ENCODE results near the gene CNEP1R1. TPM values are rescaled to one million over a fixed set of nuclear protein-coding genes. Genes with fewer than 3 reads are reported as not detected.

The CNEP1R1 gene
- total RNA-seq, 1 experiment from 2014 or later: 14.6 TPM

GRCh38 chr16:50037662-50038220, 12.7 kb downstream of the CNEP1R1 start:
- no peak overlapping the region for H3K4me3 ChIP-seq (replicated peaks in 1 of 2; ENCODE audit: low read depth in 1 of 2, low read length in 2 of 2)
- H3K79me2 ChIP-seq (ENCODE audit: insufficient read depth, low read length): no peaks in the 10 kb centered on the region
- DNase-seq (ENCODE audit: low read depth, low spot score): no peak
- intact Hi-C loops (cut with micrococcal nuclease): no loop called here
- no peak overlapping the region for H3K4me2 ChIP-seq (ENCODE audit: low read length)
- ChIA-PET CTCF (interaction anchor here (0.7 to 0.8 kb wide), 2 partner anchors 13 to 173 kb away, joined by 3 to 6 read pairs; partner anchors contain the start of gene CNEP1R1), POLR2A (no interaction called here), RAD21 (ENCODE audit: low non-redundant PET in 1 of 2, low total read pairs in 2 of 2, uncharacterized antibody in 2 of 2, unreplicated experiment in 2 of 2) (no interaction called here)
- no peak for ATAC-seq
- H3K36me3 ChIP-seq (ENCODE audit: control insufficient read depth in 1 of 2, insufficient read depth in 2 of 2, low read length in 2 of 2): peaks cover 0 to 11% of the 10 kb centered on the region in 2 experiments; a peak in 2 of 4 replicates
- BruUV-seq (replicated peaks): no TSS peak
- no peaks in the 10 kb centered on the region for H3K4me1 ChIP-seq (ENCODE audit: control insufficient read depth in 1 of 2, insufficient read depth in 2 of 2, low read length in 2 of 2)
- no peaks in the 10 kb centered on the region for H3K9me2 ChIP-seq (ENCODE audit: insufficient read depth)
- H2AFZ ChIP-seq (ENCODE audit: low read depth, low read length, poor library complexity, severe bottlenecking): no peak overlapping the region
- no peaks in the 10 kb centered on the region for H3K27me3 ChIP-seq (ENCODE audit: insufficient read depth, low read length)
- no peak overlapping the region for H3K9ac ChIP-seq (ENCODE audit: low read length)
- H4K20me1 ChIP-seq (ENCODE audit: insufficient read depth): no peaks in the 10 kb centered on the region
- H3K9me3 ChIP-seq (ENCODE audit: control insufficient read depth in 1 of 2, insufficient read depth in 1 of 2, low read depth in 1 of 2, low read length in 2 of 2): no peaks in the 10 kb centered on the region
- TF ChIP-seq ZFX (IDR thresholded peaks at IDR 0.05) (no peak), CBX3 (IDR thresholded peaks at IDR 0.05; ENCODE audit: low read depth) (no peak), SP1 (IDR thresholded peaks at IDR 0.05; ENCODE audit: low read depth) (no peak)
- no peak overlapping the region for H3K27ac ChIP-seq (ENCODE audit: low read depth, low read length)

- ATAC-seq (no peak), DNase-seq (ENCODE audit: low read depth, low spot score) (no peak)
- no peak overlapping the region for H3K27ac ChIP-seq (ENCODE audit: low read depth, low read length)
- no peaks in the 10 kb centered on the region for H3K9me3 ChIP-seq (ENCODE audit: control insufficient read depth in 1 of 2, insufficient read depth in 1 of 2, low read depth in 1 of 2, low read length in 2 of 2)
- ChIA-PET POLR2A (no interaction called here), CTCF (no interaction called here), RAD21 (ENCODE audit: low non-redundant PET in 1 of 2, low total read pairs in 2 of 2, uncharacterized antibody in 2 of 2, unreplicated experiment in 2 of 2) (no interaction called here)
- no TSS peak for BruUV-seq (replicated peaks)
- TF ChIP-seq ELF1 (IDR thresholded peaks at IDR 0.05; ENCODE audit: borderline replicate concordance, low read depth) (no peak), POLR2A (IDR thresholded peaks at IDR 0.05; ENCODE audit: borderline replicate concordance, extremely low read depth, insufficient read depth, insufficient read length) (no peak), SRF (IDR thresholded peaks at IDR 0.05; ENCODE audit: low read depth) (no peak), REST (IDR thresholded peaks at IDR 0.05; ENCODE audit: low read depth) (no peak), ZNF274 (IDR thresholded peaks at IDR 0.05; ENCODE audit: low read depth, low read length) (no peak), FOSL1 (IDR thresholded peaks at IDR 0.05; ENCODE audit: low read depth) (no peak), CBX3 (IDR thresholded peaks at IDR 0.05; ENCODE audit: low read depth) (no peak)
- H4K20me1 ChIP-seq (ENCODE audit: insufficient read depth): no peaks in the 10 kb centered on the region
- peaks cover 0 to 7% of the 10 kb centered on the region in 2 experiments; a peak in 2 of 4 replicates for H3K36me3 ChIP-seq (ENCODE audit: control insufficient read depth in 1 of 2, insufficient read depth in 2 of 2, low read length in 2 of 2)
- intact Hi-C loops (cut with micrococcal nuclease): no loop called here
- no peaks in the 10 kb centered on the region for H3K27me3 ChIP-seq (ENCODE audit: insufficient read depth, low read length)
- no peaks in the 10 kb centered on the region for H3K9me2 ChIP-seq (ENCODE audit: insufficient read depth)
- no peak overlapping the region for H2AFZ ChIP-seq (ENCODE audit: low read depth, low read length, poor library complexity, severe bottlenecking)
- H3K4me2 ChIP-seq (ENCODE audit: low read length): no peak overlapping the region
- H3K9ac ChIP-seq (ENCODE audit: low read length): no peak overlapping the region
- no peak overlapping the region for H3K4me3 ChIP-seq (replicated peaks in 1 of 2; ENCODE audit: low read depth in 1 of 2, low read length in 2 of 2)
- no peaks in the 10 kb centered on the region for H3K79me2 ChIP-seq (ENCODE audit: insufficient read depth, low read length)
- H3K4me1 ChIP-seq (ENCODE audit: control insufficient read depth in 1 of 2, insufficient read depth in 2 of 2, low read length in 2 of 2): no peaks in the 10 kb centered on the region
Observed at GRCh38 chr16:50038286-50038685, 13.3 kb downstream of the CNEP1R1 start.

Data from HCT116 (cell line).